Colonic mucosa (tissue), 4 donors: Measurements from ENCODE around the gene ENTREP1. TPM values are rescaled to one million over a fixed set of nuclear protein-coding genes. Genes with fewer than 3 reads are reported as not detected.

Source experiments
- DNase-seq: peaks from one replicate; pipeline ENCODE4 v3.0.0-alpha.2; 2020
- H3K27ac ChIP-seq: fragments of 200-600 bp; one replicate; pipeline ENCODE4 v1.8.0; 2021
- H3K27me3 ChIP-seq: fragments of 200-600 bp; one replicate; pipeline ENCODE4 v1.8.0; 2021
- H3K36me3 ChIP-seq: fragments of 200-600 bp; one replicate; pipeline ENCODE4 v1.8.0; 2021
- H3K4me1 ChIP-seq: fragments of 200-600 bp; one replicate; pipeline ENCODE4 v1.8.0; 2021; ENCODE audit warnings: mild to moderate bottlenecking
- H3K4me3 ChIP-seq: fragments of 200-600 bp; one replicate; pipeline ENCODE4 v1.8.0; 2021
- H3K9ac ChIP-seq, 2 donors: one replicate each; pipeline ENCODE4 v1.7.0; 2013; ENCODE audit warnings: control low read depth in 2 of 2, low read depth in 2 of 2, low read length in 2 of 2
- H3K9me3 ChIP-seq: fragments of 200-600 bp; one replicate; pipeline ENCODE4 v1.8.0; 2021
- intact Hi-C: fragments of 100-400 bp; cut with DNase I; formaldehyde crosslinking; loops from one replicate; pipeline ENCODE4 v1.14.1; 2022
- total RNA-seq, 2 donors: library from RNA; stranded (reverse); fragmentation: NEBNext Ultra II Directional in 1 of 2; extraction: Animal tissue kit (Norgen Biotek cat#: 25700) in 1 of 2; gene quantifications; one replicate each; pipeline ENCODE4 v1.2.1, GENCODE V29; 2021
- TF ChIP-seq, protein P1 (sequence below): fragments of 200-600 bp; IDR thresholded peaks from one replicate; pipeline ENCODE4 v1.8.0; 2022; ENCODE audit warnings: antibody characterized with exemption, mild to moderate bottlenecking
- donor health status: healthy.
- donor health status: DM: no; HTN: no; CAD: no.
- donor health status: DM: no; HTN: no; CAD: no.

ENTREP1 gene, protein sequence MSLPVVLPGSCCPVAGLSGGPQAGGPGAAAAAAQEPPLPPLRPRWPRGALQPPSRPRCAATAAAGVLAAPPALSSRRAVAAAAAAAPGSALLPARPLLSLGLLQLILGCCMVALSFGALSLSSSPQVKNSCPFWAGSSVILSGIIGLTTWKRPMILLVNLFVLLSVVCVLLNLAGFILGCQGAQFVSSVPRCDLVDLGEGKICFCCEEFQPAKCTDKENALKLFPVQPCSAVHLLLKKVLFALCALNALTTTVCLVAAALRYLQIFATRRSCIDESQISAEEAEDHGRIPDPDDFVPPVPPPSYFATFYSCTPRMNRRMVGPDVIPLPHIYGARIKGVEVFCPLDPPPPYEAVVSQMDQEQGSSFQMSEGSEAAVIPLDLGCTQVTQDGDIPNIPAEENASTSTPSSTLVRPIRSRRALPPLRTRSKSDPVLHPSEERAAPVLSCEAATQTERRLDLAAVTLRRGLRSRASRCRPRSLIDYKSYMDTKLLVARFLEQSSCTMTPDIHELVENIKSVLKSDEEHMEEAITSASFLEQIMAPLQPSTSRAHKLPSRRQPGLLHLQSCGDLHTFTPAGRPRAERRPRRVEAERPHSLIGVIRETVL
- 1 to 10 TPM; 1.7 to 3.0 TPM for total RNA-seq

- Histone ChIP-seq H3K9me3 (no peaks in the 10 kb centered on the region), H3K36me3 (no peaks in the 10 kb centered on the region), H3K27me3 (peaks cover 11% of the 10 kb centered on the region), H3K4me3 (peak within 1 kb of the TSS; percentile 52), H3K27ac (no peak within 1 kb of the TSS), H3K4me1 (no peaks in the 10 kb centered on the region), H3K9ac (peak within 1 kb of the TSS in 1 of 2 donors; percentile 3)
- intact Hi-C loops: no loop called here
- peak; percentile 67 for DNase-seq
- TF ChIP-seq, protein P1, sequence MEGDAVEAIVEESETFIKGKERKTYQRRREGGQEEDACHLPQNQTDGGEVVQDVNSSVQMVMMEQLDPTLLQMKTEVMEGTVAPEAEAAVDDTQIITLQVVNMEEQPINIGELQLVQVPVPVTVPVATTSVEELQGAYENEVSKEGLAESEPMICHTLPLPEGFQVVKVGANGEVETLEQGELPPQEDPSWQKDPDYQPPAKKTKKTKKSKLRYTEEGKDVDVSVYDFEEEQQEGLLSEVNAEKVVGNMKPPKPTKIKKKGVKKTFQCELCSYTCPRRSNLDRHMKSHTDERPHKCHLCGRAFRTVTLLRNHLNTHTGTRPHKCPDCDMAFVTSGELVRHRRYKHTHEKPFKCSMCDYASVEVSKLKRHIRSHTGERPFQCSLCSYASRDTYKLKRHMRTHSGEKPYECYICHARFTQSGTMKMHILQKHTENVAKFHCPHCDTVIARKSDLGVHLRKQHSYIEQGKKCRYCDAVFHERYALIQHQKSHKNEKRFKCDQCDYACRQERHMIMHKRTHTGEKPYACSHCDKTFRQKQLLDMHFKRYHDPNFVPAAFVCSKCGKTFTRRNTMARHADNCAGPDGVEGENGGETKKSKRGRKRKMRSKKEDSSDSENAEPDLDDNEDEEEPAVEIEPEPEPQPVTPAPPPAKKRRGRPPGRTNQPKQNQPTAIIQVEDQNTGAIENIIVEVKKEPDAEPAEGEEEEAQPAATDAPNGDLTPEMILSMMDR: no peak
Measured at GRCh38 chr9:69324549-69325401, at the start of gene ENTREP1. TSS of gene ENTREP1 (plus strand) at chr9:69325215. CDS start at chr9:69325310, 95 bp downstream.

DNA sequence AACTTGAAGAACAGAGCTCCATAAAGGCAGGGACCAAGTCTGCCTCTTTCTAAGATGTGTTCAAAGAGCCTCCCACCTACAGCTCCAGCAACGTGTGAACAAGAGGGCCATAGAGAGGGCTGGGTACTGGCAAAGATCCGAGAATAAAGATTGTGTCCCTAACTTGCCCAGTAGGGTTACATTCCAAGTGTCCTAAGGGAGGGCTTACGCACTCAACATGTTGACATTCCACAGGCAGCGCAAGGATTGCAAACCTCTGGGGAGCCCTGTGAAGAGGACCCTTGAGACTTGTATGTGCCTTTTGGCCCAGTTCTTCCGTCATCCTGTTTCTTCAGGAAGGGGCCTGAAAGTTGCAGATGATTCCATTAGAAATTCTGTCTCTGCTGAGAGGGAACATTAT lies 48.2 kb upstream of the ENTREP1 start:
- Histone ChIP-seq H3K27ac (no peak overlapping the region), H3K9ac (no peak overlapping the region), H3K4me1 (no peaks in the 10 kb centered on the region), H3K36me3 (no peaks in the 10 kb centered on the region), H3K9me3 (no peaks in the 10 kb centered on the region), H3K27me3 (no peaks in the 10 kb centered on the region), H3K4me3 (no peak overlapping the region)
- intact Hi-C loops: no loop called here
- no peak for DNase-seq
- TF ChIP-seq, protein P1: no peak

- Histone ChIP-seq H3K9ac (no peak overlapping the region), H3K4me1 (no peaks in the 10 kb centered on the region), H3K4me3 (no peak overlapping the region), H3K27ac (no peak overlapping the region), H3K36me3 (no peaks in the 10 kb centered on the region), H3K27me3 (no peaks in the 10 kb centered on the region), H3K9me3 (no peaks in the 10 kb centered on the region)
- DNase-seq: no peak
- intact Hi-C loops: no loop called here
- TF ChIP-seq, protein P1: no peak
Measured at GRCh38 chr9:69279084-69279731, 45.8 kb upstream of the ENTREP1 start.

DNA sequence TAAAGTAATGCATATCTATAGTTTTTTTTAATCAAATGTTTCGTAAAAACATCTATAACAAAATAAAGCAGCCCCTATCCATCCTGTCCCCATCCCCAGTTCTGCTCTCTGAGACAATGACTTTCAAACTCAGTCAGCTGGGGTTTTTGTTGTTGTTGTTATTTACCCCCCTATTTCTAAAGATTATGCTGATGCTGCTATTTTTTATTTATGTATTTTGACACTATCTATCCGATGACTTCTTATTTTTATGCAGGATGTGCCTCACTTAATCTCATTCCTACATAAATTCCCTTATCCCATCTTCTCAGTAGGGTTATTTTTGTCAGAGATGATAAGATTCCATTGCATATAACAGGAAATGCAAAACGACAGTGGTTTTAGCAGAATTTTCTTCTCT lies 45.3 kb upstream of the ENTREP1 start:
- no peak for DNase-seq
- TF ChIP-seq, protein P1: no peak
- Histone ChIP-seq H3K4me1 (no peaks in the 10 kb centered on the region), H3K36me3 (no peaks in the 10 kb centered on the region), H3K27ac (no peak overlapping the region), H3K4me3 (no peak overlapping the region), H3K9me3 (no peaks in the 10 kb centered on the region), H3K27me3 (no peaks in the 10 kb centered on the region), H3K9ac (no peak overlapping the region)
- intact Hi-C loops: no loop called here

DNA sequence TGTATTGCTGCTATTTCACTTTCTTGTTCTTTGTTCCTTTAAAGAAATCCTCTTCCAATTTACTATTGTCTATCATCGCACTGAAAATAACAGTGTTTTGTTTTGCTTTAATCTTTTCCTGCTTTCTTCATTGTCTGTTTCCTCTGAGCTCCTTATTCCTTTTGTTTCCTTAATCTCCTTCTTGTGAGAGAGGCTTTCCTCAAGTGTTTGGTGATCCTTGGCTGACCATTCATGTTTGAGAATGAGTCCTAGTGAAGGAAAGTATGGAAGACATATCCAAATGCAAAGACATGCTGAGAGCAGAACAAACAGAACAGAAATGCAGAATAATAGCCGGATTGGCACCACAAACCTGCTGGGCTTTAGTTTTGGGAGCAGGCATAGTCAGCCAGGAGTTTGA lies 42.0 kb upstream of the ENTREP1 start:
- Histone ChIP-seq H3K4me3 (no peak overlapping the region), H3K9ac (no peak overlapping the region), H3K27me3 (no peaks in the 10 kb centered on the region), H3K27ac (no peak overlapping the region), H3K9me3 (no peaks in the 10 kb centered on the region), H3K4me1 (no peaks in the 10 kb centered on the region), H3K36me3 (no peaks in the 10 kb centered on the region)
- intact Hi-C loops: no loop called here
- DNase-seq: no peak
- TF ChIP-seq, protein P1: no peak
